OCI-LY1 (cell line): ENCODE measurements around the gene ZNF473.

Experiments
- H2AFZ ChIP-seq: fragments of 200-600 bp; sonication (generic), shearing (Covaris generic); 2 replicates; pipeline ENCODE4 v1.6.0; 2014; ENCODE audit warnings: antibody characterized with exemption, mild to moderate bottlenecking, low read length
- H3F3A ChIP-seq: fragments of 200-600 bp; sonication (generic), shearing (Covaris generic); 2 replicates; pipeline ENCODE4 v1.6.0; 2014; ENCODE audit warnings: mild to moderate bottlenecking, antibody characterized with exemption, low read length, moderate library complexity; ENCODE audit not compliant: insufficient read depth
- H3K27ac ChIP-seq: fragments of 200-600 bp; sonication (generic); 2 replicates; pipeline ENCODE4 v1.5.1; 2014; ENCODE audit warnings: low read length, mixed run types, mild to moderate bottlenecking, low read depth; ENCODE audit not compliant: poor library complexity, severe bottlenecking
- H3K27me3 ChIP-seq: fragments of 200-600 bp; sonication (generic); 2 replicates; pipeline ENCODE4 v1.6.0; 2014; ENCODE audit warnings: antibody characterized with exemption, mild to moderate bottlenecking, low read length, moderate library complexity; ENCODE audit not compliant: insufficient read depth
- H3K36me3 ChIP-seq: fragments of 200-600 bp; sonication (generic); 2 replicates; pipeline ENCODE4 v1.6.1; 2014; ENCODE audit warnings: mild to moderate bottlenecking, antibody characterized with exemption, low read length, moderate library complexity, mixed read lengths; ENCODE audit not compliant: insufficient read depth
- H3K4me1 ChIP-seq: fragments of 200-600 bp; sonication (generic); 2 replicates; pipeline ENCODE4 v1.5.1; 2014; ENCODE audit warnings: mild to moderate bottlenecking, low read length, moderate library complexity; ENCODE audit not compliant: insufficient read depth, severe bottlenecking
- H3K4me2 ChIP-seq: fragments of 200-600 bp; sonication (generic), shearing (Covaris generic); 2 replicates; pipeline ENCODE4 v1.6.1; 2014; ENCODE audit warnings: low read length
- H3K4me3 ChIP-seq: fragments of 200-600 bp; sonication (generic); 2 replicates; pipeline ENCODE4 v1.5.1; 2014; ENCODE audit warnings: low read length, low read depth, mild to moderate bottlenecking, mixed read lengths; ENCODE audit not compliant: poor library complexity, severe bottlenecking
- H3K79me2 ChIP-seq: fragments of 200-600 bp; shearing (Covaris generic); 2 replicates; pipeline ENCODE4 v1.6.1; 2016; ENCODE audit warnings: mixed run types, low read length, mixed read lengths; ENCODE audit not compliant: insufficient read depth
- H3K9ac ChIP-seq: fragments of 200-600 bp; sonication (generic), shearing (Covaris generic); 2 replicates; pipeline ENCODE4 v1.6.1; 2014; ENCODE audit warnings: mild to moderate bottlenecking, low read length, mixed read lengths
- H3K9me2 ChIP-seq: fragments of 200-600 bp; sonication (generic), shearing (Covaris generic); 2 replicates; pipeline ENCODE4 v1.6.1; 2014; ENCODE audit warnings: low read depth, mild to moderate bottlenecking, low read length, mixed read lengths
- H3K9me3 ChIP-seq: fragments of 200-600 bp; shearing (Covaris generic); 2 replicates; pipeline ENCODE4 v1.6.1; 2014; ENCODE audit warnings: low read length, mixed read lengths
- H4K20me1 ChIP-seq: fragments of 200-600 bp; sonication (generic), shearing (Covaris generic); 2 replicates; pipeline ENCODE4 v1.6.0; 2016; ENCODE audit warnings: mild to moderate bottlenecking, low read length; ENCODE audit not compliant: insufficient read depth
- CTCF ChIP-seq: fragments of 200-600 bp; sonication (generic), shearing (Covaris generic); IDR thresholded peaks from 2 replicates; pipeline ENCODE4 v1.5.1; 2017; ENCODE audit warnings: mild to moderate bottlenecking, antibody characterized with exemption, low read length, moderate library complexity, mixed read lengths
- EZH2 ChIP-seq: fragments of 200-600 bp; sonication (generic), shearing (Covaris generic); IDR thresholded peaks from 2 replicates; pipeline ENCODE4 v1.8.0; 2017; ENCODE audit warnings: borderline replicate concordance, mixed run types, mild to moderate bottlenecking, antibody characterized with exemption, low read length, moderate library complexity, mixed read lengths

ZNF473 gene

GRCh38 chr19:50005428-50005827 is 20.4 kb upstream of the ZNF473 start:
- Histone ChIP-seq H3K4me2 (no peak overlapping the region), H3K27ac (no peak overlapping the region), H3K4me1 (no peaks in the 10 kb centered on the region), H3K9ac (no peak overlapping the region), H3K9me2 (no peaks in the 10 kb centered on the region), H4K20me1 (no peaks in the 10 kb centered on the region), H3K9me3 (no peaks in the 10 kb centered on the region), H3K27me3 (no peaks in the 10 kb centered on the region), H3K4me3 (no peak overlapping the region), H3K79me2 (no peaks in the 10 kb centered on the region), H3F3A (no peaks in the 10 kb centered on the region), H2AFZ (no peak overlapping the region), H3K36me3 (peaks cover 50% of the 10 kb centered on the region)
- TF ChIP-seq EZH2: no peak
- TF ChIP-seq CTCF: no peak

DNA sequence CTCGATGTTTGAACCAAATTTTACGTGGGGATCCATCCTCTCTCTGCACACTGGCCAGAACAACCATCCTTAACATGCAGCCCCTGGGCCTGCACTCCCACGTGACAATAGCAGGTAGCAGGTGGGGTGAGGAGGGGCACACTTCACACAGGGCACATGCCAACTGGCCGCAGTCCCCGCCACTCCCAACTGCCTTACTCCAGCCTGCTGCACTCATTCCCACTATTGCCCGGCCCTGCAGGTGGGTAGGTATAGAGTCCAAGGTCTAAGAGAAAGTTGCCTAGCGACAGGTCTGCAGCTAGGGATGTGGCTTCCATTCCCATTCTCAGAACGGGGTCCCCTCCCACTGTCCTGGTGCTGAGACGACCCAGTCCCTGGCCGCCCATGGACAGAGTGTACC is 18.6 kb upstream of the ZNF473 start:
- H3K4me1 ChIP-seq: no peaks in the 10 kb centered on the region
- no peak for TF ChIP-seq EZH2
- no peak for TF ChIP-seq CTCF

GRCh38 chr19:50007947-50008346 is 17.9 kb upstream of the ZNF473 start:
- Histone ChIP-seq H3K4me3 (no peak overlapping the region), H3F3A (no peaks in the 10 kb centered on the region), H3K27me3 (no peaks in the 10 kb centered on the region), H3K9me3 (no peaks in the 10 kb centered on the region), H3K4me2 (no peak overlapping the region), H2AFZ (no peak overlapping the region), H4K20me1 (no peaks in the 10 kb centered on the region), H3K9ac (no peak overlapping the region), H3K79me2 (no peaks in the 10 kb centered on the region), H3K4me1 (no peaks in the 10 kb centered on the region), H3K27ac (no peak overlapping the region), H3K9me2 (no peaks in the 10 kb centered on the region), H3K36me3 (peaks cover 44% of the 10 kb centered on the region)
- no peak for TF ChIP-seq CTCF
- no peak for TF ChIP-seq EZH2

More for the DNA sequence above, 18.6 kb upstream of the ZNF473 start:
- Histone ChIP-seq H2AFZ (no peak overlapping the region), H4K20me1 (no peaks in the 10 kb centered on the region), H3K9me3 (no peaks in the 10 kb centered on the region), H3K4me3 (no peak overlapping the region), H3F3A (no peaks in the 10 kb centered on the region), H3K27ac (no peak overlapping the region), H3K27me3 (no peaks in the 10 kb centered on the region), H3K9ac (no peak overlapping the region), H3K4me2 (no peak overlapping the region), H3K9me2 (no peaks in the 10 kb centered on the region), H3K79me2 (no peaks in the 10 kb centered on the region), H3K36me3 (peaks cover 47% of the 10 kb centered on the region)
